Mesothelial cell of epicardium (in vitro differentiated cells): ENCODE data around the gene CCDC171. TPM values are rescaled to one million over a fixed set of nuclear protein-coding genes. Genes with fewer than 3 reads are reported as not detected.

ENCODE experiments used
- DNase-seq, 2 experiments: peaks; one replicate each; pipeline ENCODE4 v3.0.0; 2021; ENCODE audit warnings: low spot score in 2 of 2; ENCODE audit not compliant: unreplicated experiment in 2 of 2
- H3K27ac Mint-ChIP-seq: 2 replicates; pipeline ENCODE4 v1.8.0; 2021; ENCODE audit warnings: mixed read lengths
- H3K27me3 Mint-ChIP-seq: 2 replicates; pipeline ENCODE4 v1.8.0; 2021; ENCODE audit warnings: low read depth, mixed read lengths
- H3K36me3 Mint-ChIP-seq: 2 replicates; pipeline ENCODE4 v1.8.0; 2021; ENCODE audit warnings: mixed read lengths
- H3K4me1 Mint-ChIP-seq: 2 replicates; pipeline ENCODE4 v1.8.0; 2021; ENCODE audit warnings: mixed read lengths
- H3K4me3 Mint-ChIP-seq: 2 replicates; pipeline ENCODE4 v1.8.0; 2021; ENCODE audit warnings: mild to moderate bottlenecking, moderate library complexity, mixed read lengths
- H3K9me3 Mint-ChIP-seq: 2 replicates; pipeline ENCODE4 v1.8.0; 2021; ENCODE audit warnings: mixed read lengths
- total RNA-seq: library from RNA; stranded (reverse); gene quantifications from 3 replicates; pipeline ENCODE4 v1.2.1, GENCODE V29; 2021
- TF ChIP-seq, protein P1 (sequence below): fragments of 200-600 bp; sonication (generic); IDR thresholded peaks from one replicate; pipeline ENCODE4 v1.5.0; 2021; ENCODE audit warnings: antibody characterized with exemption; ENCODE audit not compliant: unreplicated experiment

CCDC171 gene
- total RNA-seq, 1 donor from 2014 or later, result 9.8 TPM

GRCh38 chr9:15606643-15607472, 54.0 kb downstream of the CCDC171 start:
- H3K36me3 Mint-ChIP-seq, result peaks cover 3% of the 10 kb centered on the region
- no peak overlapping the region for H3K27ac Mint-ChIP-seq
- H3K4me3 Mint-ChIP-seq, result no peak overlapping the region
- H3K9me3 Mint-ChIP-seq, result peaks cover 3% of the 10 kb centered on the region
- H3K27me3 Mint-ChIP-seq, result no peaks in the 10 kb centered on the region
- TF ChIP-seq, protein P1, sequence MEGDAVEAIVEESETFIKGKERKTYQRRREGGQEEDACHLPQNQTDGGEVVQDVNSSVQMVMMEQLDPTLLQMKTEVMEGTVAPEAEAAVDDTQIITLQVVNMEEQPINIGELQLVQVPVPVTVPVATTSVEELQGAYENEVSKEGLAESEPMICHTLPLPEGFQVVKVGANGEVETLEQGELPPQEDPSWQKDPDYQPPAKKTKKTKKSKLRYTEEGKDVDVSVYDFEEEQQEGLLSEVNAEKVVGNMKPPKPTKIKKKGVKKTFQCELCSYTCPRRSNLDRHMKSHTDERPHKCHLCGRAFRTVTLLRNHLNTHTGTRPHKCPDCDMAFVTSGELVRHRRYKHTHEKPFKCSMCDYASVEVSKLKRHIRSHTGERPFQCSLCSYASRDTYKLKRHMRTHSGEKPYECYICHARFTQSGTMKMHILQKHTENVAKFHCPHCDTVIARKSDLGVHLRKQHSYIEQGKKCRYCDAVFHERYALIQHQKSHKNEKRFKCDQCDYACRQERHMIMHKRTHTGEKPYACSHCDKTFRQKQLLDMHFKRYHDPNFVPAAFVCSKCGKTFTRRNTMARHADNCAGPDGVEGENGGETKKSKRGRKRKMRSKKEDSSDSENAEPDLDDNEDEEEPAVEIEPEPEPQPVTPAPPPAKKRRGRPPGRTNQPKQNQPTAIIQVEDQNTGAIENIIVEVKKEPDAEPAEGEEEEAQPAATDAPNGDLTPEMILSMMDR, result peak; percentile 98
- peaks cover 2% of the 10 kb centered on the region for H3K4me1 Mint-ChIP-seq
- no peak for DNase-seq

DNA sequence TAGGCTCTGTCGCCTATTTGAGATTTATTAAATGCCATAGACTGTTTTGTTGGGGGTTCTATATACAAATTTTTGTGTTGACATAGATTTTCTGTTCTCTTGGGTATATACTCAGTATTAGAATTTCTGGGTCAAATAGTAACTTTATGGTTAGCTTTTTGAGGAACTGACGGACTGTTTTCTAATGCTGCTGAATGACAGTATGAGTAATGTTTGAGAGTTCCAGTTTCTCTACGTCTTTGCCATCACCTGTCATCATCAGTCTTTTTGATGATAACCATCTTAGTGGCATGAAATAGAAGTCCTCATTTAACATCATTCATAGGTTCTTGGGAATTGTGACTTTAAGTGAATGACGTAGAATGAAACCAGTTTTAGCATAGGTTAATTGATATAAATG, 60.1 kb downstream of the CCDC171 start:
- no peak for DNase-seq
- Mint-ChIP-seq H3K4me1 (no peaks in the 10 kb centered on the region), H3K4me3 (no peak overlapping the region), H3K27me3 (no peaks in the 10 kb centered on the region), H3K27ac (no peak overlapping the region), H3K36me3 (peaks cover 15% of the 10 kb centered on the region), H3K9me3 (peaks cover 11% of the 10 kb centered on the region)
- TF ChIP-seq, protein P1, result no peak

- Mint-ChIP-seq H3K27ac (no peak overlapping the region), H3K27me3 (no peaks in the 10 kb centered on the region)
Measured at GRCh38 chr9:15617782-15618181, 64.9 kb downstream of the CCDC171 start.

GRCh38 chr9:15618540-15619331, 65.9 kb downstream of the CCDC171 start:
- H3K36me3 Mint-ChIP-seq, result peaks cover 12% of the 10 kb centered on the region
- no peaks in the 10 kb centered on the region for H3K4me1 Mint-ChIP-seq
- H3K9me3 Mint-ChIP-seq, result peaks cover 8% of the 10 kb centered on the region
- no peak for DNase-seq
- H3K27ac Mint-ChIP-seq, result no peak overlapping the region
- no peaks in the 10 kb centered on the region for H3K27me3 Mint-ChIP-seq
- no peak overlapping the region for H3K4me3 Mint-ChIP-seq
- TF ChIP-seq, protein P1, result no peak

More at GRCh38 chr9:15617782-15618181, 64.9 kb downstream of the CCDC171 start:
- DNase-seq, result no peak
- Mint-ChIP-seq H3K36me3 (peaks cover 12% of the 10 kb centered on the region), H3K4me1 (no peaks in the 10 kb centered on the region), H3K4me3 (no peak overlapping the region), H3K9me3 (peaks cover 8% of the 10 kb centered on the region)
- TF ChIP-seq, protein P1, result no peak

- Mint-ChIP-seq H3K36me3 (peaks cover 10% of the 10 kb centered on the region), H3K4me1 (no peaks in the 10 kb centered on the region), H3K27ac (peak overlapping the region; percentile 68), H3K9me3 (peaks cover 17% of the 10 kb centered on the region), H3K4me3 (no peak overlapping the region), H3K27me3 (no peaks in the 10 kb centered on the region)
- DNase-seq, result no peak
- TF ChIP-seq, protein P1, result no peak
Measured at GRCh38 chr9:15622318-15622971, 69.6 kb downstream of the CCDC171 start.
